SHP77 treated with DMSO at 0.1 percent for 48 hours (cell line): ENCODE measurements around the gene BORCS5.
"Not testable (repeated sequence)": the region's sequence is repeated elsewhere in the genome, so short reads cannot be mapped to it uniquely, and the experiment has no call there.

ENCODE experiments used
- DNase-seq: peaks from one replicate; lab custom pipeline; 2025; lab: John Stamatoyannopoulos, UW

The BORCS5 gene

GRCh38 chr12:12356896-12357718 lies at the start of gene BORCS5:
BORCS5 (plus strand) TSS chr12:12357078; CDS start chr12:12357452, 374 bp downstream.
- peak; percentile 55 for DNase-seq

GRCh38 chr12:12310695-12311094 lies 46.2 kb upstream of the BORCS5 start:
- not testable (repeated sequence) for DNase-seq

GRCh38 chr12:12315838-12316237 lies 41.0 kb upstream of the BORCS5 start:
- DNase-seq, result no peak

GRCh38 chr12:12319451-12320183 lies 37.3 kb upstream of the BORCS5 start:
- DNase-seq, result no peak

GRCh38 chr12:12323118-12323517 lies 33.8 kb upstream of the BORCS5 start:
- no peak for DNase-seq

GRCh38 chr12:12323591-12323990 lies 33.3 kb upstream of the BORCS5 start:
- DNase-seq, result no peak

- DNase-seq, result no peak
Measured at GRCh38 chr12:12326262-12326661, 30.6 kb upstream of the BORCS5 start.

GRCh38 chr12:12327802-12328201 lies 29.1 kb upstream of the BORCS5 start:
- DNase-seq, result peak; percentile 4

- DNase-seq, result no peak
Measured at GRCh38 chr12:12331244-12331771, 25.6 kb upstream of the BORCS5 start.

GRCh38 chr12:12331896-12332295 lies 25.0 kb upstream of the BORCS5 start:
- no peak for DNase-seq

GRCh38 chr12:12333407-12334366 lies 23.2 kb upstream of the BORCS5 start:
- DNase-seq, result peak; percentile 74

GRCh38 chr12:12334367-12335040 lies 22.4 kb upstream of the BORCS5 start:
- peak; percentile 15 for DNase-seq

- no peak for DNase-seq
Measured at GRCh38 chr12:12336049-12336411, 20.8 kb upstream of the BORCS5 start.

- DNase-seq, result no peak
Measured at GRCh38 chr12:12336511-12336910, 20.4 kb upstream of the BORCS5 start.

- DNase-seq, result no peak
Measured at GRCh38 chr12:12338527-12339168, 18.2 kb upstream of the BORCS5 start.

GRCh38 chr12:12349711-12350665 lies 6.9 kb upstream of the BORCS5 start, which contains the start of gene MANSC1:
MANSC1 (minus strand) TSS chr12:12350242; CDS start chr12:12343314, 6,928 bp downstream.
- DNase-seq, result no peak

GRCh38 chr12:12350868-12351463 lies 5.9 kb upstream of the BORCS5 start:
- DNase-seq, result no peak

- DNase-seq, result not testable (repeated sequence)
Measured at GRCh38 chr12:12351468-12352185, 5.3 kb upstream of the BORCS5 start.
